GM12875 (cell line): ENCODE data around the gene RPRD1B.
"Not testable (repeated sequence)": the region's sequence is repeated elsewhere in the genome, so short reads cannot be mapped to it uniquely, and the experiment has no call there.

ENCODE experiments used
- H3K4me3 ChIP-seq: one replicate; pipeline ENCODE4 v1.5.1; 2011; ENCODE audit warnings: low read depth, low read length, control low read depth
- CTCF ChIP-seq: IDR thresholded peaks from 2 replicates; pipeline ENCODE4 v1.5.1; 2011; ENCODE audit warnings: low read depth, mild to moderate bottlenecking, control low read depth, inconsistent platforms, low read length, moderate library complexity, borderline replicate concordance; ENCODE audit not compliant: insufficient read depth

The RPRD1B gene

GRCh38 chr20:38002422-38002821, 31.1 kb upstream of the RPRD1B start:
- no peak for TF ChIP-seq CTCF
- H3K4me3 ChIP-seq, result no peak overlapping the region

- H3K4me3 ChIP-seq, result no peak overlapping the region
- no peak for TF ChIP-seq CTCF
Measured at GRCh38 chr20:38004416-38004815, 29.1 kb upstream of the RPRD1B start.

- no peak overlapping the region for H3K4me3 ChIP-seq
- no peak for TF ChIP-seq CTCF
Measured at GRCh38 chr20:38005903-38006302, 27.6 kb upstream of the RPRD1B start.

- no peak overlapping the region for H3K4me3 ChIP-seq
- no peak for TF ChIP-seq CTCF
Measured at GRCh38 chr20:38007526-38007925, 26.0 kb upstream of the RPRD1B start.

GRCh38 chr20:38008233-38008944, 25.2 kb upstream of the RPRD1B start:
- no peak for TF ChIP-seq CTCF
- H3K4me3 ChIP-seq, result no peak overlapping the region

- not testable (repeated sequence) for H3K4me3 ChIP-seq
Measured at GRCh38 chr20:38009416-38009815, 24.1 kb upstream of the RPRD1B start.

GRCh38 chr20:38011696-38012095, 21.9 kb upstream of the RPRD1B start:
- no peak for TF ChIP-seq CTCF

More at GRCh38 chr20:38011696-38012095, 21.9 kb upstream of the RPRD1B start:
- H3K4me3 ChIP-seq, result no peak overlapping the region
